DOHH2 (cell line): ENCODE data around the gene CORO1C.

Experiments used
- H3F3A ChIP-seq: fragments of 200-600 bp; sonication (generic), shearing (Covaris generic); 2 replicates; pipeline ENCODE4 v1.6.0; 2016; ENCODE audit warnings: antibody characterized with exemption, mild to moderate bottlenecking; ENCODE audit not compliant: control insufficient read depth, insufficient read depth
- H3K27ac ChIP-seq: fragments of 200-600 bp; sonication (generic); 2 replicates; pipeline ENCODE4 v1.5.1; 2014; ENCODE audit warnings: low read depth, mild to moderate bottlenecking, low read length, moderate library complexity
- H3K27me3 ChIP-seq: fragments of 200-600 bp; sonication (generic); 2 replicates; pipeline ENCODE4 v1.6.1; 2014; ENCODE audit warnings: mild to moderate bottlenecking, low read length, mixed read lengths; ENCODE audit not compliant: control insufficient read depth
- H3K36me3 ChIP-seq: fragments of 200-600 bp; sonication (generic); 2 replicates; pipeline ENCODE4 v1.6.1; 2014; ENCODE audit warnings: mild to moderate bottlenecking, low read length, moderate library complexity, mixed read lengths; ENCODE audit not compliant: control insufficient read depth
- H3K4me1 ChIP-seq: fragments of 200-600 bp; sonication (generic); 2 replicates; pipeline ENCODE4 v1.6.1; 2014; ENCODE audit warnings: mild to moderate bottlenecking, low read length, mixed read lengths; ENCODE audit not compliant: control insufficient read depth
- H3K4me2 ChIP-seq: fragments of 200-600 bp; sonication (generic); 2 replicates; pipeline ENCODE4 v1.6.0; 2014; ENCODE audit warnings: mild to moderate bottlenecking, low read length, moderate library complexity
- H3K4me3 ChIP-seq: fragments of 200-600 bp; sonication (generic); 2 replicates; pipeline ENCODE4 v1.5.1; 2014; ENCODE audit warnings: mild to moderate bottlenecking, low read length, mixed read lengths
- H3K79me2 ChIP-seq: fragments of 200-600 bp; sonication (generic); 2 replicates; pipeline ENCODE4 v1.6.1; 2014; ENCODE audit warnings: mild to moderate bottlenecking, low read length, mixed read lengths; ENCODE audit not compliant: control insufficient read depth
- H3K9me2 ChIP-seq: fragments of 200-600 bp; sonication (generic); replicated peaks from 2 replicates; pipeline ENCODE4 v1.6.1; 2014; ENCODE audit warnings: mild to moderate bottlenecking, low read length, mixed read lengths; ENCODE audit not compliant: control insufficient read depth
- H3K9me3 ChIP-seq: fragments of 200-600 bp; sonication (generic); 2 replicates; pipeline ENCODE4 v1.6.1; 2014; ENCODE audit warnings: antibody characterized with exemption, low read length, mixed read lengths; ENCODE audit not compliant: control insufficient read depth, insufficient read depth
- H4K20me1 ChIP-seq: fragments of 200-600 bp; sonication (generic); 2 replicates; pipeline ENCODE4 v1.6.0; 2014; ENCODE audit warnings: low read depth, mild to moderate bottlenecking, antibody characterized with exemption, low read length, moderate library complexity; ENCODE audit not compliant: control insufficient read depth, insufficient read depth
- EZH2phosphoT487 ChIP-seq: fragments of 200-600 bp; sonication (generic); IDR thresholded peaks from 2 replicates; pipeline ENCODE4 v1.6.1; 2017; ENCODE audit warnings: borderline replicate concordance, mild to moderate bottlenecking, antibody characterized with exemption, low read length, moderate library complexity, mixed read lengths
- TF ChIP-seq, protein P1 (sequence below): fragments of 200-600 bp; sonication (generic); IDR thresholded peaks from one replicate; pipeline ENCODE4 v1.5.1; 2014; ENCODE audit warnings: antibody characterized with exemption, mild to moderate bottlenecking, low read depth, low read length; ENCODE audit not compliant: poor library complexity, severe bottlenecking

Gene CORO1C

DNA sequence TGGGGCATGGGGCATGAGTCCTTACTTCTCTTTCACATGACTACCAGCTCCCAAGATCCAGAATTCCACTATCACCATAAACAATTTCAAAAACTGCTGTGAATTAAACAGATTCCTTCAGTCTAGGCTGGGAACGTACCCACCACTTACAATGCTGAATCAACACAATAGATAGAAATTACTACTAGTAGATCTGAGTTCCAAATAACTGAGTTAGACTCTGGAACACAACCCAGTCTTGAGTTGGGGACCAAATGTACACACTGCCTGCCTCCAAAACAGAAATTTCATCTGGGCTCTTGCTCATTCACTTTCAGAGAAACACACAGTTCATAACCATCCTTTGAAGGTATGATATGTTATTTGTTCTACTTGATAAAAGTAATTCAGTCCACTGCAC is 8.9 kb downstream of the CORO1C start:
- Histone ChIP-seq H3K9me3 (no peaks in the 10 kb centered on the region), H3K4me2 (no peak overlapping the region), H3K27me3 (no peaks in the 10 kb centered on the region), H3K4me3 (no peak overlapping the region), H3K79me2 (peaks cover 2% of the 10 kb centered on the region), H3K27ac (no peak overlapping the region), H3K9me2 (no peaks in the 10 kb centered on the region), H3K36me3 (no peaks in the 10 kb centered on the region), H3K4me1 (peaks cover 10% of the 10 kb centered on the region; the same call in 1 of the 2 replicates), H3F3A (no peaks in the 10 kb centered on the region), H4K20me1 (no peaks in the 10 kb centered on the region)
- no peak for TF ChIP-seq EZH2phosphoT487
- TF ChIP-seq, protein P1, sequence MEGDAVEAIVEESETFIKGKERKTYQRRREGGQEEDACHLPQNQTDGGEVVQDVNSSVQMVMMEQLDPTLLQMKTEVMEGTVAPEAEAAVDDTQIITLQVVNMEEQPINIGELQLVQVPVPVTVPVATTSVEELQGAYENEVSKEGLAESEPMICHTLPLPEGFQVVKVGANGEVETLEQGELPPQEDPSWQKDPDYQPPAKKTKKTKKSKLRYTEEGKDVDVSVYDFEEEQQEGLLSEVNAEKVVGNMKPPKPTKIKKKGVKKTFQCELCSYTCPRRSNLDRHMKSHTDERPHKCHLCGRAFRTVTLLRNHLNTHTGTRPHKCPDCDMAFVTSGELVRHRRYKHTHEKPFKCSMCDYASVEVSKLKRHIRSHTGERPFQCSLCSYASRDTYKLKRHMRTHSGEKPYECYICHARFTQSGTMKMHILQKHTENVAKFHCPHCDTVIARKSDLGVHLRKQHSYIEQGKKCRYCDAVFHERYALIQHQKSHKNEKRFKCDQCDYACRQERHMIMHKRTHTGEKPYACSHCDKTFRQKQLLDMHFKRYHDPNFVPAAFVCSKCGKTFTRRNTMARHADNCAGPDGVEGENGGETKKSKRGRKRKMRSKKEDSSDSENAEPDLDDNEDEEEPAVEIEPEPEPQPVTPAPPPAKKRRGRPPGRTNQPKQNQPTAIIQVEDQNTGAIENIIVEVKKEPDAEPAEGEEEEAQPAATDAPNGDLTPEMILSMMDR = no peak

DNA sequence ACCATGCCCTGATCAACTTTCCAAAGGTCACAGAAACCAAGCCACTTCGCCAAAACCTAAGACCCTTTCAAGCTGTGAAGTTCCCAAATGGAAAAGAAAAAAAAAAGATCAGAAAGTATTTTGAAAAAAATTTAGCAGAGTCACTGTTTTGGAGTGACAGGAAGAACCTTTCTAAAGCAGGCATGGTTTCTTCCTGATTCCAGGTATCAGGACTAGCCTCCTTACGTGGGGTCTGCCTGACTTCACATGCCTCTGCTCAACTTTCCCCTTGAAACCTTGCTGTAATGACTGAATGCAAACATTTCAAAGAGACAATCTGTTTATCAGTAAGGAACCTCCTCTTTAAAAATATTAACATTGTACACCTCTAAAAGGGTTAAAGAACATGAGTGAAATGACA is 9.5 kb downstream of the CORO1C start:
- H3K4me3 ChIP-seq = no peak overlapping the region
- H4K20me1 ChIP-seq = no peaks in the 10 kb centered on the region
- H3K9me3 ChIP-seq = no peaks in the 10 kb centered on the region
- peaks cover 10% of the 10 kb centered on the region; the same call in 1 of the 2 replicates for H3K4me1 ChIP-seq
- TF ChIP-seq, protein P1 = no peak
- TF ChIP-seq EZH2phosphoT487 = no peak
- no peaks in the 10 kb centered on the region for H3F3A ChIP-seq
- no peaks in the 10 kb centered on the region for H3K9me2 ChIP-seq
- peaks cover 2% of the 10 kb centered on the region for H3K79me2 ChIP-seq
- H3K27ac ChIP-seq = no peak overlapping the region
- no peaks in the 10 kb centered on the region for H3K27me3 ChIP-seq
- H3K36me3 ChIP-seq = no peaks in the 10 kb centered on the region
- H3K4me2 ChIP-seq = no peak overlapping the region

DNA sequence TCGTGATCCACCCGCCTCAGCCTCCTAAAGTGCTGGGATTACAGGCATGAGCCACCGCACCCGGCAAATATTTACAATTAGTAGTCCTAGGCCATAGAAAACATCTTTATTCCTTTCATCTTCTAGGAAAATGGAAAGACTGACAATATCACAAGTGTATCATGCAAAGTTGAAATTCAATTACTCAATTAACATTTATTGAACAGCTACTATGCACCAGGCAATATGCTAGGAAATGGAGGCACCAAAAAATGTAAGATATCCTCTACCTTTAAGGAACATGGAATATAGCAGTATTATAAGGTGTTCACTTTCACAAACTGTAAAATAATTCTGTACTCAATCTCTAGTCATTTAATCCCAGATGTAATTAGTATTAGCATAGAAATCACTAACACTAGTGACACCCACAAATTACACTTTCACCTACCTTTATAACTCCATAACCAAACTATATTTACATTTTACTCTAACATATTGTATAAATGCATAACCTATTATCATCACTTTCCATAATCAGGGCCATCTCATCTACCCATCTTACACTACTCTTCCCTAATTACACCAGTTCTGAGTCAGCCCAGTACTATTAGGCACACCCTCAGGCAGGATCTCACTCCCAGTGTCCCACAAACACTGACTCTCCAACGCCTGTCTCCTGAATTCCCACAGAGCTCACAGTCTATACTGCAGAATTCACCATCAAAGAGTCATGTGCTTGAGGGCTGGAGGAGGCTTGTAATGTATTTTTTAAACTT is 10.4 kb downstream of the CORO1C start:
- Histone ChIP-seq H3K4me3 (no peak overlapping the region), H3K9me3 (no peaks in the 10 kb centered on the region), H3K4me2 (no peak overlapping the region), H3F3A (no peaks in the 10 kb centered on the region), H4K20me1 (no peaks in the 10 kb centered on the region), H3K9me2 (no peaks in the 10 kb centered on the region), H3K79me2 (peaks cover 2% of the 10 kb centered on the region), H3K4me1 (peaks cover 10% of the 10 kb centered on the region; the same call in 1 of the 2 replicates), H3K27me3 (no peaks in the 10 kb centered on the region), H3K27ac (no peak overlapping the region), H3K36me3 (no peaks in the 10 kb centered on the region)
- TF ChIP-seq EZH2phosphoT487 = no peak
- TF ChIP-seq, protein P1 = no peak
